NCI-H446 treated with DMSO at 0.1 percent for 48 hours (cell line): Measurements from ENCODE around the gene RNU11.
A peak's percentile ranks its signal among the peaks of the same experiment; 100 is the strongest.
"Not testable (repeated sequence)": the region's sequence is repeated elsewhere in the genome, so short reads cannot be mapped to it uniquely, and the experiment has no call there.

Source experiments
- DNase-seq: peaks from one replicate; lab custom pipeline; 2025; lab: John Stamatoyannopoulos, UW

RNU11 gene

GRCh38 chr1:28663871-28664470 is 15.6 kb downstream of the RNU11 start:
- peak; percentile 60 for DNase-seq

GRCh38 chr1:28666806-28667205 is 18.4 kb downstream of the RNU11 start:
- DNase-seq: no peak

- DNase-seq: peak; percentile 78
These were observed 20.0 kb downstream of the RNU11 start, which contains the start of gene GMEB1 for GRCh38 chr1:28668191-28668955. GMEB1 (plus strand) TSS chr1:28668784; CDS start chr1:28683613, 14,829 bp downstream.

GRCh38 chr1:28668956-28669723 is 20.7 kb downstream of the RNU11 start:
- DNase-seq: no peak

GRCh38 chr1:28671254-28671780 is 22.9 kb downstream of the RNU11 start:
- DNase-seq: no peak

GRCh38 chr1:28672971-28673370 is 24.6 kb downstream of the RNU11 start:
- not testable (repeated sequence) for DNase-seq

GRCh38 chr1:28675924-28676257 is 27.5 kb downstream of the RNU11 start:
- no peak for DNase-seq

- no peak for DNase-seq
These were observed 31.8 kb downstream of the RNU11 start for GRCh38 chr1:28680151-28680550.

- DNase-seq: no peak
These were observed 34.4 kb downstream of the RNU11 start for GRCh38 chr1:28682840-28683239.

GRCh38 chr1:28684937-28685336 is 36.5 kb downstream of the RNU11 start:
- no peak for DNase-seq

GRCh38 chr1:28691627-28692026 is 43.2 kb downstream of the RNU11 start:
- not testable (repeated sequence) for DNase-seq
